ENCODE measurements around the gene CAT.

DNA sequence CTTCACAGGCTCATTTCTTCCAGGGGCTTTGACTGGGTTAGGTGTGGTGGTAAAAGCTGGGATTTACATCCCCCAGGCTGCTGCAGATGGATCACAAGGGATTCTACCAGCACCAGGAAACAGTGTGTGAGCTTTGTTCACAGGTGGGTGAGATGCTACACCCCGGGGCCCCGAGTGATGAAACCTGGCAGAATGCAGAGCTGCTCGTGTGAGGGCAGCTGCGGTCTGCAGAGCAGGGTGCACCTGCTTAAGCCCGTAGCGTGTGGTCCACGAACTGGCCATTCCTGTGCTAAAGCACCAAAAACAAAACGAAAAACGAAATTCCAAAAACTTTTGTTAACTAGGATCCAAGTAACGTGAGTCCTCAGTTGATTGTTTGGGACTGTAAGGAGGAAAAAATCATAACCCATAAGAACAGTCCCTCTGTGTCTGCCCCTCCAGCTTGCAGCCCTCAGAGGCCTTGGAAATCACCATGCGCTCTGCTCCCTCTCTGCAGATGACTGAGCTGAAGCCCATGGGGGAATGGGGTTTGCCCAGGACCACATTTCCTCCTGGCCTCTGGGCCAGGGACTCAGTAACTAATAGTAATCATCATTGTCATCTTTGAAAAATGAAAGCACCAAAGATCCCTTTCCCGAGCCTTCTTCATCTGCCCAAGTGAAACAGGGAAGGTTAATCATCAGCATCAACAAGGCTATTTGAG is 50.3 kb downstream of the CAT start:
- no peak for TF ChIP-seq CTCF (conservative IDR thresholded peaks at IDR 0.05; ENCODE audit: low read length)
- TF ChIP-seq EZH2phosphoT487 (IDR thresholded peaks at IDR 0.05; ENCODE audit: borderline replicate concordance) = no peak
